ENCODE data around the gene PARP3.

- TF ChIP-seq, protein P1, sequence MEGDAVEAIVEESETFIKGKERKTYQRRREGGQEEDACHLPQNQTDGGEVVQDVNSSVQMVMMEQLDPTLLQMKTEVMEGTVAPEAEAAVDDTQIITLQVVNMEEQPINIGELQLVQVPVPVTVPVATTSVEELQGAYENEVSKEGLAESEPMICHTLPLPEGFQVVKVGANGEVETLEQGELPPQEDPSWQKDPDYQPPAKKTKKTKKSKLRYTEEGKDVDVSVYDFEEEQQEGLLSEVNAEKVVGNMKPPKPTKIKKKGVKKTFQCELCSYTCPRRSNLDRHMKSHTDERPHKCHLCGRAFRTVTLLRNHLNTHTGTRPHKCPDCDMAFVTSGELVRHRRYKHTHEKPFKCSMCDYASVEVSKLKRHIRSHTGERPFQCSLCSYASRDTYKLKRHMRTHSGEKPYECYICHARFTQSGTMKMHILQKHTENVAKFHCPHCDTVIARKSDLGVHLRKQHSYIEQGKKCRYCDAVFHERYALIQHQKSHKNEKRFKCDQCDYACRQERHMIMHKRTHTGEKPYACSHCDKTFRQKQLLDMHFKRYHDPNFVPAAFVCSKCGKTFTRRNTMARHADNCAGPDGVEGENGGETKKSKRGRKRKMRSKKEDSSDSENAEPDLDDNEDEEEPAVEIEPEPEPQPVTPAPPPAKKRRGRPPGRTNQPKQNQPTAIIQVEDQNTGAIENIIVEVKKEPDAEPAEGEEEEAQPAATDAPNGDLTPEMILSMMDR (IDR thresholded peaks at IDR 0.05): no peak
- TF ChIP-seq POLR2AphosphoS5 (IDR thresholded peaks at IDR 0.05) (no peak), POLR2A (IDR thresholded peaks at IDR 0.05) (no peak)
Measured at GRCh38 chr3:51932471-51933370, 9.4 kb upstream of the PARP3 start.

Data from suprapubic skin (tissue), 4 donors.